Neural cell (in vitro differentiated cells): ENCODE measurements around the gene USP40.

Experiments
- EP300 ChIP-seq: fragments of 450-650 bp; conservative IDR thresholded peaks from 2 replicates; pipeline ENCODE4 v1.6.1; 2014; ENCODE audit warnings: antibody characterized with exemption, mild to moderate bottlenecking, moderate library complexity; ENCODE audit not compliant: poor library complexity, severe bottlenecking
- EZH2 ChIP-seq: fragments of 200-600, 300-800 bp; shearing (Covaris generic), sonication (generic); IDR thresholded peaks from 2 replicates; pipeline ENCODE4 v1.6.1; 2014; ENCODE audit warnings: antibody characterized with exemption, low read length, borderline replicate concordance, mild to moderate bottlenecking; ENCODE audit not compliant: insufficient read depth, poor library complexity, severe bottlenecking
- MXI1 ChIP-seq: fragments of 450-650 bp; conservative IDR thresholded peaks from 2 replicates; pipeline ENCODE4 v1.6.1; 2014; ENCODE audit warnings: antibody characterized with exemption, mild to moderate bottlenecking; ENCODE audit not compliant: poor library complexity, severe bottlenecking
- POLR2AphosphoS5 ChIP-seq: IDR thresholded peaks from 2 replicates; pipeline ENCODE4 v1.6.1; 2012
- RAD21 ChIP-seq: fragments of 450-650 bp; conservative IDR thresholded peaks from 2 replicates; pipeline ENCODE4 v1.6.1; 2014; ENCODE audit warnings: antibody characterized with exemption, mild to moderate bottlenecking, moderate library complexity
- TAF1 ChIP-seq: IDR thresholded peaks from 2 replicates; pipeline ENCODE4 v1.6.1; 2012; ENCODE audit warnings: low read depth
- TF ChIP-seq, protein P1 (sequence below): fragments of 450-650 bp; IDR thresholded peaks from 2 replicates; pipeline ENCODE4 v1.5.1; 2014; ENCODE audit warnings: antibody characterized with exemption, mild to moderate bottlenecking, moderate library complexity; ENCODE audit not compliant: poor library complexity, severe bottlenecking
- TF ChIP-seq, protein P2 (sequence below): IDR thresholded peaks from 2 replicates; pipeline ENCODE4 v1.6.1; 2012; ENCODE audit warnings: borderline replicate concordance

DNA sequence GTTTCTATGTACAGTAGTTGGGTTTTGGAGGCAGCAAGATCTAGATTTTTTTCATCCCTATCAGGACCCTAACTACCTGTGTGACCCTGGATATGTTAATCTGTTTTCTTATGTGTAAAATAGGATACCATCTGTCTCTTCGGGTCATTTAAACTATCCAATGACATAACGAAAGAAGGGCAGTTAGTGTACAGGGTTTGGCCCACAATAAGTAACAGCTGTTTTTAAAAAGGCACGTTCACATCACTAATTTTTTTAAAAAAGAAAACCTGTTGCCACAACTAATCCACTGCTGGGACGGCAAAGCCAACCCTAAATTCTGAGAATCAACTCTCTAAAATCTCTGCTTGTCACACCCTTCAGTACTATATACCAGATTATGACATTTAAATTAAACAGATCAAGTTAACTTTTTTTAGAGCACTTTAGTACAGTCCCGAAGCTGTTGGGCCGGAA lies 869 bp downstream of the USP40 start:
- TF ChIP-seq, protein P1, sequence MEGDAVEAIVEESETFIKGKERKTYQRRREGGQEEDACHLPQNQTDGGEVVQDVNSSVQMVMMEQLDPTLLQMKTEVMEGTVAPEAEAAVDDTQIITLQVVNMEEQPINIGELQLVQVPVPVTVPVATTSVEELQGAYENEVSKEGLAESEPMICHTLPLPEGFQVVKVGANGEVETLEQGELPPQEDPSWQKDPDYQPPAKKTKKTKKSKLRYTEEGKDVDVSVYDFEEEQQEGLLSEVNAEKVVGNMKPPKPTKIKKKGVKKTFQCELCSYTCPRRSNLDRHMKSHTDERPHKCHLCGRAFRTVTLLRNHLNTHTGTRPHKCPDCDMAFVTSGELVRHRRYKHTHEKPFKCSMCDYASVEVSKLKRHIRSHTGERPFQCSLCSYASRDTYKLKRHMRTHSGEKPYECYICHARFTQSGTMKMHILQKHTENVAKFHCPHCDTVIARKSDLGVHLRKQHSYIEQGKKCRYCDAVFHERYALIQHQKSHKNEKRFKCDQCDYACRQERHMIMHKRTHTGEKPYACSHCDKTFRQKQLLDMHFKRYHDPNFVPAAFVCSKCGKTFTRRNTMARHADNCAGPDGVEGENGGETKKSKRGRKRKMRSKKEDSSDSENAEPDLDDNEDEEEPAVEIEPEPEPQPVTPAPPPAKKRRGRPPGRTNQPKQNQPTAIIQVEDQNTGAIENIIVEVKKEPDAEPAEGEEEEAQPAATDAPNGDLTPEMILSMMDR = no peak
- TF ChIP-seq, protein P2, sequence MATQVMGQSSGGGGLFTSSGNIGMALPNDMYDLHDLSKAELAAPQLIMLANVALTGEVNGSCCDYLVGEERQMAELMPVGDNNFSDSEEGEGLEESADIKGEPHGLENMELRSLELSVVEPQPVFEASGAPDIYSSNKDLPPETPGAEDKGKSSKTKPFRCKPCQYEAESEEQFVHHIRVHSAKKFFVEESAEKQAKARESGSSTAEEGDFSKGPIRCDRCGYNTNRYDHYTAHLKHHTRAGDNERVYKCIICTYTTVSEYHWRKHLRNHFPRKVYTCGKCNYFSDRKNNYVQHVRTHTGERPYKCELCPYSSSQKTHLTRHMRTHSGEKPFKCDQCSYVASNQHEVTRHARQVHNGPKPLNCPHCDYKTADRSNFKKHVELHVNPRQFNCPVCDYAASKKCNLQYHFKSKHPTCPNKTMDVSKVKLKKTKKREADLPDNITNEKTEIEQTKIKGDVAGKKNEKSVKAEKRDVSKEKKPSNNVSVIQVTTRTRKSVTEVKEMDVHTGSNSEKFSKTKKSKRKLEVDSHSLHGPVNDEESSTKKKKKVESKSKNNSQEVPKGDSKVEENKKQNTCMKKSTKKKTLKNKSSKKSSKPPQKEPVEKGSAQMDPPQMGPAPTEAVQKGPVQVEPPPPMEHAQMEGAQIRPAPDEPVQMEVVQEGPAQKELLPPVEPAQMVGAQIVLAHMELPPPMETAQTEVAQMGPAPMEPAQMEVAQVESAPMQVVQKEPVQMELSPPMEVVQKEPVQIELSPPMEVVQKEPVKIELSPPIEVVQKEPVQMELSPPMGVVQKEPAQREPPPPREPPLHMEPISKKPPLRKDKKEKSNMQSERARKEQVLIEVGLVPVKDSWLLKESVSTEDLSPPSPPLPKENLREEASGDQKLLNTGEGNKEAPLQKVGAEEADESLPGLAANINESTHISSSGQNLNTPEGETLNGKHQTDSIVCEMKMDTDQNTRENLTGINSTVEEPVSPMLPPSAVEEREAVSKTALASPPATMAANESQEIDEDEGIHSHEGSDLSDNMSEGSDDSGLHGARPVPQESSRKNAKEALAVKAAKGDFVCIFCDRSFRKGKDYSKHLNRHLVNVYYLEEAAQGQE = no peak
- TF ChIP-seq POLR2AphosphoS5 = no peak
- no peak for TF ChIP-seq RAD21
- no peak for TF ChIP-seq EP300
- TF ChIP-seq EZH2 = no peak
- no peak for TF ChIP-seq TAF1
- TF ChIP-seq MXI1 = no peak
